Calu3 (cell line): Measurements from ENCODE around the gene MLXIPL. TPM values are rescaled to one million over a fixed set of nuclear protein-coding genes. Genes with fewer than 3 reads are reported as not detected.
A peak's percentile ranks its signal among the peaks of the same experiment; 100 is the strongest.
"Not testable (repeated sequence)": the region's sequence is repeated elsewhere in the genome, so short reads cannot be mapped to it uniquely, and the experiment has no call there.

Experiments
- BruUV-seq: library from RNA; stranded (reverse); fragments of 400-500 nt; replicated peaks from 2 replicates; lab custom pipeline; 2021; lab: Mats Ljungman, UMichigan
- CTCF ChIA-PET: fragments of 300-600 bp; sonication (Branson Sonifier 250); formaldehyde crosslinking; loops from one replicate; lab custom pipeline; 2022; ENCODE audit warnings: antibody characterized with exemption; lab: Charles Lee
- DNase-seq: peaks from one replicate; pipeline ENCODE4 v3.0.0; 2022
- H3K27ac Mint-ChIP-seq: one replicate; pipeline ENCODE4 v1.8.0; 2022; ENCODE audit warnings: mixed read lengths; ENCODE audit not compliant: unreplicated experiment
- H3K27me3 Mint-ChIP-seq: one replicate; pipeline ENCODE4 v1.8.0; 2022; ENCODE audit warnings: mixed read lengths; ENCODE audit not compliant: unreplicated experiment
- H3K36me3 Mint-ChIP-seq: one replicate; pipeline ENCODE4 v1.8.0; 2022; ENCODE audit warnings: mild to moderate bottlenecking, moderate library complexity, mixed read lengths; ENCODE audit not compliant: insufficient read depth, unreplicated experiment
- H3K4me1 Mint-ChIP-seq: one replicate; pipeline ENCODE4 v1.8.0; 2022; ENCODE audit warnings: mild to moderate bottlenecking, low read depth, mixed read lengths; ENCODE audit not compliant: unreplicated experiment
- H3K4me3 Mint-ChIP-seq: one replicate; pipeline ENCODE4 v1.8.0; 2022; ENCODE audit warnings: mild to moderate bottlenecking, low read depth, moderate library complexity, mixed read lengths; ENCODE audit not compliant: unreplicated experiment
- H3K9me3 Mint-ChIP-seq: one replicate; pipeline ENCODE4 v1.8.0; 2022; ENCODE audit warnings: low read depth, mixed read lengths; ENCODE audit not compliant: unreplicated experiment
- intact Hi-C: fragments of 100-400 bp; cut with micrococcal nuclease; formaldehyde crosslinking; loops from one replicate; pipeline ENCODE4 v1.10.0; 2022; ENCODE audit not compliant: unreplicated experiment
- total RNA-seq: library from RNA; stranded (reverse); gene quantifications from 2 replicates; pipeline ENCODE4 v1.2.3, GENCODE V29; 2022
- TF ChIP-seq, protein P1 (sequence below): fragments of 200-600 bp; IDR thresholded peaks from one replicate; pipeline ENCODE4 v1.8.0; 2022; ENCODE audit warnings: antibody characterized with exemption; ENCODE audit not compliant: unreplicated experiment

Gene MLXIPL
- total RNA-seq, 1 experiment from 2014 or later: 1.1 TPM

DNA sequence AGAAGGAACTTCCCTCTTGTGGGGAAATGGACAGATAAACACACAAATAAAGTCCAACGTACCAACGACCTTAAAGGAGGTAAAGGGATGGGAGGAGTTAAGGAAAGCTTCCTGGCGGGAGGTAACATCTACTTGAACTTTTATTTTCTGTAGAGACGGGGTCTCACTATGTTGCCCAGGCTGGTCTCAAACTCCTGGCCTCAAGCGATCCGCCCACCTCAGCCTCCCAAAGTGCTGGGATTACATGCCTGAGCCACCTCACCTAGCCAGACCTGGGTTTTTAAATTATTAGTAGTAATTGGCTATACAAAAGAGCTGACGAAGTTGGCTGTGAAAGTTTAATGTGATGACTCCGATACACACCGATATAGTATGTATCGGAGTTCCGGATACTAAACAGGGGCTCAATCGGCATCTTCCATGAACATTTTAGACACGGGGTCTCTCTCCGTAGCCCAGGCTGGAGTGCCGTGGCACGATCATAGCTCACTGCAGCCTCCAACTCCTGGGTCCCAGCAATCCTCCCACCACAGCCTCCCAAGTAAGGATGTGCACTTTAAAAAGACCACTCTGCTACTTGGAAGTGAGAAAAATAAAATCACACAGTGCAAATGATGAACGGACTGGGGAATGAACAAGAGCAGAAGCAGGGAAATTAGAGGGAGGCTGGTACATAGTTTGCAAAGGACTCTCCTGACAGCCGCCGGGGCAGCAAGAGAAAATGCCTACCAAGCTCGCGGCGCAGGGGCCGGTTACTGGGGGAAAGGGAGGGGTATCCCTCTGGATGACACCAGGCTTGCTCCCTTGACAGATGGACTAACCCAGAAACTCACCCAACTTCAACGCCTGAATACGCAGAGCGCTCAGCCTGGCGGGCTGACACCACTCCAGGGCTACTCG lies 67.9 kb downstream of the MLXIPL start:
- CTCF ChIA-PET: interaction anchor here (0.6 to 1.5 kb wide), 2 partner anchors 36 to 50 kb away, joined by 3 to 4 read pairs; no protein-coding TSS in a partner anchor
- Mint-ChIP-seq H3K4me1 (peaks cover 23% of the 10 kb centered on the region), H3K27me3 (no peaks in the 10 kb centered on the region), H3K27ac (peak overlapping the region; percentile 97), H3K36me3 (peaks cover 48% of the 10 kb centered on the region), H3K9me3 (no peaks in the 10 kb centered on the region), H3K4me3 (peak overlapping the region; percentile 74)
- intact Hi-C loops: no loop called here
- TSS peak; percentile 59 for BruUV-seq
- TF ChIP-seq, protein P1, sequence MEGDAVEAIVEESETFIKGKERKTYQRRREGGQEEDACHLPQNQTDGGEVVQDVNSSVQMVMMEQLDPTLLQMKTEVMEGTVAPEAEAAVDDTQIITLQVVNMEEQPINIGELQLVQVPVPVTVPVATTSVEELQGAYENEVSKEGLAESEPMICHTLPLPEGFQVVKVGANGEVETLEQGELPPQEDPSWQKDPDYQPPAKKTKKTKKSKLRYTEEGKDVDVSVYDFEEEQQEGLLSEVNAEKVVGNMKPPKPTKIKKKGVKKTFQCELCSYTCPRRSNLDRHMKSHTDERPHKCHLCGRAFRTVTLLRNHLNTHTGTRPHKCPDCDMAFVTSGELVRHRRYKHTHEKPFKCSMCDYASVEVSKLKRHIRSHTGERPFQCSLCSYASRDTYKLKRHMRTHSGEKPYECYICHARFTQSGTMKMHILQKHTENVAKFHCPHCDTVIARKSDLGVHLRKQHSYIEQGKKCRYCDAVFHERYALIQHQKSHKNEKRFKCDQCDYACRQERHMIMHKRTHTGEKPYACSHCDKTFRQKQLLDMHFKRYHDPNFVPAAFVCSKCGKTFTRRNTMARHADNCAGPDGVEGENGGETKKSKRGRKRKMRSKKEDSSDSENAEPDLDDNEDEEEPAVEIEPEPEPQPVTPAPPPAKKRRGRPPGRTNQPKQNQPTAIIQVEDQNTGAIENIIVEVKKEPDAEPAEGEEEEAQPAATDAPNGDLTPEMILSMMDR: no peak
- no peak for DNase-seq

DNA sequence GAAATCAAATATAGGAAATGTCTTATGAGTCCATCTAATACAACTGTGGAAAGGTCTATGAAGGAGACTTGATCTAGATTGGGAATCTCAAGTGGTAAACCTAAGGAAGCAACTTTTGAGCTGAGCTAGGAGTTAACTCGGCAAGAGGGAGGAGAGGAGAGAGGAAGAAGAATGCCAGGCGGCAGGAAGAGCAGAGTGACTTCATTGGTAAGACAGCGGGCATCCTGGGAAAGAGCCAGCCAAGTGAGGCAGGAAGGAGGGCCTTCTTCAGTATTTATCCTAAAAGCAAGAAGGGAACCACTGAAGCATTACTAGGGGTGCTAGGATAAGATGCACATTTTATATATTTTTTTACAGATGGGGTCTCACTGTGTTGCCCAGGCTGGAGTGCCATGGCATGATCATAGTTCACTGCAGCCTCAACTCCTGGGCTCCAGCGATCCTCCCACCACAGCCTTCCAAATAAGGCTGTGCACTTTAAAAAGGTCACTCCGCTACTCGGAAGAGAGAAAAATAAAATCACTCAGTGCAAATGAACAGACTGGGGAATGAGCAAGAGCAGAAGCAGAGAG lies 68.8 kb downstream of the MLXIPL start:
- TF ChIP-seq, protein P1: no peak
- Mint-ChIP-seq H3K9me3 (no peaks in the 10 kb centered on the region), H3K36me3 (peaks cover 48% of the 10 kb centered on the region), H3K27me3 (no peaks in the 10 kb centered on the region), H3K4me1 (peaks cover 19% of the 10 kb centered on the region), H3K27ac (peak overlapping the region; percentile 97), H3K4me3 (peak overlapping the region; percentile 74)
- BruUV-seq: no TSS peak
- no peak for DNase-seq
- intact Hi-C loops: no loop called here
- CTCF ChIA-PET: interaction anchor here (0.6 kb wide), 1 partner anchor 287 kb away, joined by 3 read pairs; the partner anchor contains the start of gene METTL27

DNA sequence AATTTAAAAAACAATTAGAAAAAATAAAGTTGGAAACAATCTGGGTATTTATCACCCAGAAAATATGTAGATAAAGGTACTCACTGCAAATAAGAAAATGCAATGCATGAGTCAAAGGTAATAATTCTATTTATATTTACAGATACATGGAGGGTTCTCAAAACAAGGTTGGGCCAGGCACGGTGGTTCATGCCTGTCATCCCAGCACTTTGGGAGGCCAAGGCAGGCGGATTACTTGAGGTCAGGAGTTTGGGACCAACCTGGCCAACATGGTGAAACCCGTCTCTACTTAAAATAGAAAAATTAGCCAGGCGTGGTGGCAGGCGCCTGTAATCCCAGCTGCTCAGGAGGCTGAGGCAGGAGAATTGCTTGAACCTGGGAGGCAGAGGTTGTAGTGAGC lies 74.2 kb downstream of the MLXIPL start:
- CTCF ChIA-PET: interaction anchor here (0.6 kb wide), 1 partner anchor 11 kb away, joined by 4 read pairs; no protein-coding TSS in a partner anchor
- DNase-seq, H3K27ac Mint-ChIP-seq, H3K9me3 Mint-ChIP-seq, H3K27me3 Mint-ChIP-seq, BruUV-seq, H3K4me1 Mint-ChIP-seq, intact Hi-C loops, H3K4me3 Mint-ChIP-seq: not testable (repeated sequence)
- H3K36me3 Mint-ChIP-seq: peaks cover 36% of the 10 kb centered on the region

DNA sequence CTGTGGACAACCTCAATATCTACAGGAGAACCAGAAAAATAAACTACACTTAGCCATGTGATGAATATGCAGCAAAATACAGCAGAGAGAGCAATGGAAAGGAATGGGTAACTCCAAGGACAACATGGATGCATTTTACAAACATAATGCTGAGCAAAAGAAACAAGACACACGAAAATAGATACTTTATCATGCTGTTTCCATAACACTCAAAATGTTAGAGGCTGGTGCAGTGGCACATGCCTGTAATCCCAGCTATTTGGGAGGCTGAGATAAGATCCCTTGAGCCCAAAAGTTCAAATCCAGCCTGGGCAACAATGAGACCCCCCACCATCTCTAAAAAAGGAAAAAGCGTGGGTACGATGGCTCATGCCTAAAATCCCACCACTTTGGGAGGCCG lies 75.1 kb downstream of the MLXIPL start:
- no peak overlapping the region for H3K27ac Mint-ChIP-seq
- H3K27me3 Mint-ChIP-seq: no peaks in the 10 kb centered on the region
- H3K9me3 Mint-ChIP-seq: no peaks in the 10 kb centered on the region
- no peaks in the 10 kb centered on the region for H3K4me1 Mint-ChIP-seq
- TF ChIP-seq, protein P1: no peak
- no peak for DNase-seq
- peaks cover 29% of the 10 kb centered on the region for H3K36me3 Mint-ChIP-seq
- H3K4me3 Mint-ChIP-seq: no peak overlapping the region
- no TSS peak for BruUV-seq
- intact Hi-C loops: no loop called here
- CTCF ChIA-PET: no interaction called here
